DOHH2 (cell line): ENCODE measurements around the gene PNCK.

Experiments
- EZH2phosphoT487 ChIP-seq: fragments of 200-600 bp; sonication (generic); IDR thresholded peaks from 2 replicates; pipeline ENCODE4 v1.6.1; 2017; ENCODE audit warnings: borderline replicate concordance, mild to moderate bottlenecking, antibody characterized with exemption, low read length, moderate library complexity, mixed read lengths
- TF ChIP-seq, protein P1 (sequence below): fragments of 200-600 bp; sonication (generic); IDR thresholded peaks from one replicate; pipeline ENCODE4 v1.5.1; 2014; ENCODE audit warnings: antibody characterized with exemption, mild to moderate bottlenecking, low read depth, low read length; ENCODE audit not compliant: poor library complexity, severe bottlenecking

DNA sequence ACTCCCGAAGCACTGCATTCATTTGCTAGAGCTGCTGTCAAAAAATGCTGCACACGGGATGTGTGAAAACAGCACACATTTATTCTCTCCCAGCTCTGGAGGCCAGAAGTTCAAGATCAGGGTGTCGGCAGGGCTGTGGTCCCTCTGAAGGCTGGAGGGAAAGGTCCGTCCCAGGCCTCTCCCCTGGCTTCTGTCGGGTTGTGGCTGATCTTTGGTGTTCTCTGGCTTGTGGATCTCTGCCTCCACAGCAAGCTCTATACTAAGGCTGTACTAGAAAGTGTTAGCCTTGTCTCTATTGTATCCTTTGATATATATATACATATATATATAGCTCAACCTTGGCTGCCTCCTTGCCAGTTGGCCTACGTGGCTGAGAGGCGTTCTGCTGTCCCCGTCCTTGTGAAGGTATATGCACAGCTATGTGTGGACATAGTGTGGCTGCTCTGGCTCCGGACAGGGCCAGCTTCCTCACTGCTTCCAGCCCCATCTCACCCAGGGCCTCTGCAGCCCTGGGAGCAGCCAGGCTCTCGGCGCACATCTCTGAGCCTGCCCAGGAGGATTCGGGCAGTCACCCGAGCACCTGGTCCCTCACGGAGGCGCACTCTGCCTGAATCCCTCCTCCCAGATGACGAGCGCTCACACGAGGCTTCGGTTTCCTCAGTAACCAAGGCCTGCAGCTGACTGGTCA is 41.6 kb downstream of the PNCK start:
- TF ChIP-seq, protein P1, sequence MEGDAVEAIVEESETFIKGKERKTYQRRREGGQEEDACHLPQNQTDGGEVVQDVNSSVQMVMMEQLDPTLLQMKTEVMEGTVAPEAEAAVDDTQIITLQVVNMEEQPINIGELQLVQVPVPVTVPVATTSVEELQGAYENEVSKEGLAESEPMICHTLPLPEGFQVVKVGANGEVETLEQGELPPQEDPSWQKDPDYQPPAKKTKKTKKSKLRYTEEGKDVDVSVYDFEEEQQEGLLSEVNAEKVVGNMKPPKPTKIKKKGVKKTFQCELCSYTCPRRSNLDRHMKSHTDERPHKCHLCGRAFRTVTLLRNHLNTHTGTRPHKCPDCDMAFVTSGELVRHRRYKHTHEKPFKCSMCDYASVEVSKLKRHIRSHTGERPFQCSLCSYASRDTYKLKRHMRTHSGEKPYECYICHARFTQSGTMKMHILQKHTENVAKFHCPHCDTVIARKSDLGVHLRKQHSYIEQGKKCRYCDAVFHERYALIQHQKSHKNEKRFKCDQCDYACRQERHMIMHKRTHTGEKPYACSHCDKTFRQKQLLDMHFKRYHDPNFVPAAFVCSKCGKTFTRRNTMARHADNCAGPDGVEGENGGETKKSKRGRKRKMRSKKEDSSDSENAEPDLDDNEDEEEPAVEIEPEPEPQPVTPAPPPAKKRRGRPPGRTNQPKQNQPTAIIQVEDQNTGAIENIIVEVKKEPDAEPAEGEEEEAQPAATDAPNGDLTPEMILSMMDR: no peak
- TF ChIP-seq EZH2phosphoT487: no peak
